Activated CD8-positive, alpha-beta memory T cell treated with anti-CD3 and anti-CD28 coated beads for 24 hours (primary cell): Measurements from ENCODE around the gene GGT6.
A peak's percentile ranks its signal among the peaks of the same experiment; 100 is the strongest.
"Not testable (repeated sequence)": the region's sequence is repeated elsewhere in the genome, so short reads cannot be mapped to it uniquely, and the experiment has no call there.

Experiments used
- DNase-seq: peaks from one replicate; pipeline ENCODE4 v3.0.0-alpha.2; 2020

Gene GGT6

GRCh38 chr17:4591529-4591928 lies 31.2 kb upstream of the GGT6 start:
- no peak for DNase-seq

DNA sequence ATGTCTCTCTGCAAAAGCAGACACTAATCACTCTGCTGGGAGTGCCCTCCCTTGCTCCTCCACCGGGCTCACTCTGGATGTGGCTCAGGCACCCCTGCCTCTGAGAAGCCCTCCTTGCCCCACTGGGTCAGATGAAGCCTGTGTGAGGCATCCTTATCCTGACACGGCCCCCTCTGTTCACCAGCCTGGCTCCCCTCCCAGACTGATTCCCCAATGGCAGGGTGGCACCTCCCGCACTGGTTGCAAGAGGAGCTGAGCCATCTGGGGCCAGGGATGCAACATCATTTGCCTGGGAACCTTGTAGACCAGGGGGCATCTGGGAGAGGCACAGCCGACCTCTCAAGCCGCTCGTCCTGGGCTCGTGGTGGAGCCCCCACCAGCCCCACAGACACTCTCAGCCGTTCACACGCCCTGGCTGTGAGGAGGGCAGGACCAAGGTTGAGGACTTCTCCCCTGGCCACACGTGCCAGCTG lies 30.6 kb upstream of the GGT6 start:
- no peak for DNase-seq

DNA sequence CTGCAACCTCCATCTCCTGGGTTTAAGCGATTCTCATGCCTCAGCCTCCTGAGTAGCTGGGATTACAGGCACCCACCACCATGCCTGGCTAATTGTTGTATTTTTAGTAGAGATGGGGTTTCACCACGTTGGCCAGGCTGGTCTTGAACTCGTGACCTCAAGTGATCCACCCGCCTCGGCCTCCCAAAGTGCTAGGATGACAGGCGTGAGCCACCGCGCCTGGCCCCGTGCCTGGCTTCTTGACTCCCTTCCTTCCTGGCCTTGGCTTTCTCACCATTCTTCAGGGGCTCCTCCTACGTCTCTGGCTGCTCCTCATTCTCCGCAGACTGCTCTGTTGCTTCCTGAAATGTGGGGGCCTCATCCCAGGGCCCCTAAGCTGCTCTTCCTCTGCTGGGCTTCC lies 29.7 kb upstream of the GGT6 start:
- not testable (repeated sequence) for DNase-seq

DNA sequence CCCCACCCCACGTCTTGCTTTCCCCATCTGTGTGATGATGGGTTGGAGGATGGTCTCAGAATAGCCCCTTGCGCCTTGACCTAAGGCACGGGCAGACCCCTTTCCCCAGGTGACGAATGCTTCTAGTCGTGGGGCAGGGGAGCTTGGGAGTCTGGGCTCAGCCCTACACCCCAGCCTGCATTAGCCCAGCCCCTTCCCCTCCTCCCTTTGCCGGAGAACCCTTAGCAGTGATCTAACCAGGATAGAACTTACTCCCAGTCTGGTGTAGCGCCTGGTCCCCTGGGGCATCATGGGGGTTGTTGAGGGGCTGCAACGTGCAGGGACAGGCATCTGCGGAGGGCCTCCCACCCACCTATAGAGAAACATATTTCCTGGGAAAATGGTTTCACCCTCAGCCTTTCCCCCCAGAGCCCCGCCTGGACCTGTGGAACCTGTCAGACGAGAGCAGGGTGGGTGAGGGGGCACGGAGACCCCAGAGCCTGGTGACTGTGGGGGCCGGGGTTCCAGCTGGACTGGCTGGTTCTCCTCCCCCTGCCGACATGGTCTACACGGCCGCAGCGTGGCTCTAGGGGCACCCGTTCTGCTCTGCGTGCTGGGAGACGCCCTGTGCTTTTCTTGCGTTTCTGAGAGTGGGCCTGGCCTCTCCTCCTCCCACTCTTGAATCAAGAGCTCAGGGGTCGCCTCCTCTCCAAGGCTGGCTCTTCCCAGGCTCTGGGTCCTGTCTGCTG lies 28.7 kb upstream of the GGT6 start:
- DNase-seq = no peak

GRCh38 chr17:4588391-4588790 lies 28.0 kb upstream of the GGT6 start:
- no peak for DNase-seq

GRCh38 chr17:4587803-4588202 lies 27.4 kb upstream of the GGT6 start:
- no peak for DNase-seq

DNA sequence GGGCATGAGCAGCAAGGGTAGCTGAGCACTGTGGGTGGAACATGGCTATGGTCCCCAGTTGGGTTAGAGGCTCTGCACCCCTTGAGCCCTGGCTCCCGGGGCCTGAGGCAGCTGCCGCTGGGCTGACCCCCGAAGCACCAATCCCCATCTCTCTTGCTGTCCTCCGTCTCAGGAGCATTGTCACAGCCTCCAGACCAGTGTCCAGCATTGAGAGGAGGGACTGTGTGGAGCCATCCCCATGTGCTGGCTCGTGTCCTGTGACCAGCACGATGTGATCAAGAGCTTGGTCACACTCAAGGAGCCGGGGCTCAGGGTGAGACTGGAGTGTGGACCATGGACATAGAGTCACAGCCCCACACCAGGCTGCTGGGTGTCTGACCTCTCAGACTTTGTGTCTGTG lies 26.8 kb upstream of the GGT6 start:
- DNase-seq = no peak

GRCh38 chr17:4586043-4586442 lies 25.7 kb upstream of the GGT6 start:
- no peak for DNase-seq

DNA sequence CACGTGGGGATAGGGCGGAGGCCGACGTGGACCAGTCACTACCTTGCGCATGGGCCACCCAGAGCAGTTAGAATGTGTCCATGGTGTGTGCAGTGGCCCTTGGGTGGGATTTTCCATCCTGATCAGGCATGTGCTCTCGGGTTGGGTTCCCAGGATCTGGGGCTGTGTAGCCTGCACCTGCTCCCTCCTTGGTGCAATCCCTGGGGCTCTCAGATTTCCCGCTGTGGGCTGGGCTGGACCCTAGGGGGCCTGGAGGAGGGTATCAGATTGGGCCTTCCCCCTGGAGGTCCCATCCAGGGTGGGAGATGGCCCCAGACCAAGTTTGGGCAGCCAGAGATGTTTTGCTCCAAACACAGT lies 25.2 kb upstream of the GGT6 start:
- no peak for DNase-seq

- DNase-seq = no peak
Observed at GRCh38 chr17:4584917-4585637, 24.7 kb upstream of the GGT6 start.

GRCh38 chr17:4584101-4584916 lies 23.9 kb upstream of the GGT6 start, which contains the start of gene SMTNL2:
TSS of gene SMTNL2 (plus strand) at chr17:4584529. CDS start at chr17:4584606, 77 bp downstream.
- DNase-seq = peak; percentile 65

DNA sequence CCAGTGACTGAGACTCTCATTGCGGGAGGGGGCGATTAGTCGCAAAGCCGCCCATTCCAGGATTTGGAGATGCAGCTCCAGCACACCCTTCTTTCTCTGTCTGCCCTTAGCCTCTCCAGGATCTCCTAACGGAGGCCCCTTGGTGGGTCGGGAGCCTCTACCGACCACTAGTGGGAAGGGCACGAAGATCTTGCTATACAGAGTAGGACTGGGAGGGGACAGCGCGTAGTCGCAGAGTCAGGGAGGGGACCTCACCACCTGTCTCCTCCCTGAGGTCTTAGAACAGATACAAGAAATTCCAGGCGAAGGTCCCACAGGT lies 23.4 kb upstream of the GGT6 start:
- no peak for DNase-seq

- no peak for DNase-seq
Observed at GRCh38 chr17:4583206-4583605, 22.8 kb upstream of the GGT6 start.

DNA sequence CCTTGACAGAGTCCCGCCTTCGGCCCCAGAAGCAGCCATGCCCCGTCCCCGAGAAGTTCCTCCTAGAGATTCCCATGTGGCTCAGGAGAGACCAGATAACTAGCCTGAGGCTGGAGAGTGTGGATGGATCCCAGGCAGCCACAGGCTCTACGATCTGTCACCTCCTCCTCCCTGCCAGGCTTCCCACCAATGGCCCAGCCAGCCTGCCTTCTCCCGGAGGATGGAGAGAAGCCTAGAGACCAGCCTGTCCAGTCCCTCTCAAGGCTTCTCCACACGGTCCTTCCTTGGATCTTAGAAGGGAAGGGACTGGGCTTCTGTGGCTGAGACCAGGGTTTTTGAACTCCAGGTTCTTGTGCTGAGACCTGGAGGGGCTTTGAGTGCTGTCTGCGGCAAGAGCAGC lies 22.3 kb upstream of the GGT6 start:
- DNase-seq = no peak

- no peak for DNase-seq
Observed at GRCh38 chr17:4582101-4582501, 21.7 kb upstream of the GGT6 start.

DNA sequence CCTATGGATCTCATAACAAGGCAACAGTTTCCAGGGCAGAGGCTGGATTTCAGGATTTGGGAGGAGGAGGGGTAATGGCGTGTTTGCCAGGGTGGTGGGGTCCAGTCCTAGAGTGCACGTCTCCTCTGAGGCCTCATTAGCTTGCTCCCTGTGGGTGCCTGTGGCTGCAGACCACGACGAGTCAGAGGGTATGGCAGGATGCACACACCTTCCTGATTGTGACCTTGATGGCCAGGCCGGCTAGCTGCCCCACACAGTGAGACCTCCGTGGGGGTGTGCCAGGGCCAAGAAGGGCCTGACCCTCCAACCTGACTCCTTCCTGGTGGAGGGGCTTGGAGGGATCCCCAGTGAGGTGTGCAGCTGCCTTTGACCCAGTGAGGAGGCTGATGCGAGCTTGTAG lies 19.9 kb upstream of the GGT6 start:
- no peak for DNase-seq

GRCh38 chr17:4579678-4580077 lies 19.3 kb upstream of the GGT6 start:
- DNase-seq = no peak

- not testable (repeated sequence) for DNase-seq
Observed at GRCh38 chr17:4578349-4578748, 18.0 kb upstream of the GGT6 start.

GRCh38 chr17:4577386-4577993 lies 17.1 kb upstream of the GGT6 start:
- DNase-seq = no peak

GRCh38 chr17:4576729-4577322 lies 16.4 kb upstream of the GGT6 start:
- no peak for DNase-seq

GRCh38 chr17:4576161-4576558 lies 15.8 kb upstream of the GGT6 start:
- DNase-seq = no peak

- no peak for DNase-seq
Observed at GRCh38 chr17:4574448-4575045, 14.2 kb upstream of the GGT6 start.

GRCh38 chr17:4573669-4574068 lies 13.3 kb upstream of the GGT6 start:
- DNase-seq = peak; percentile 73
